HS-5 (cell line): ENCODE measurements around the gene NRP1.

ENCODE experiments used
- DNase-seq: peaks from one replicate; pipeline ENCODE4 v3.0.0-alpha.2; 2012; ENCODE audit warnings: low read depth

NRP1 gene

GRCh38 chr10:33349268-33349667 is 14.8 kb upstream of the NRP1 start:
- no peak for DNase-seq

- DNase-seq: no peak
Observed at GRCh38 chr10:33347211-33347610, 12.7 kb upstream of the NRP1 start.

GRCh38 chr10:33345236-33345635 is 10.8 kb upstream of the NRP1 start:
- DNase-seq: no peak

- DNase-seq: no peak
Observed at GRCh38 chr10:33344676-33345075, 10.2 kb upstream of the NRP1 start.

GRCh38 chr10:33341637-33342036 is 7.2 kb upstream of the NRP1 start:
- no peak for DNase-seq

- no peak for DNase-seq
Observed at GRCh38 chr10:33337326-33337957, 3.0 kb upstream of the NRP1 start.

- DNase-seq: no peak
Observed at GRCh38 chr10:33336582-33337325, 2.3 kb upstream of the NRP1 start.

GRCh38 chr10:33335801-33336581 is 1.5 kb upstream of the NRP1 start:
- no peak for DNase-seq

- no peak for DNase-seq
Observed at GRCh38 chr10:33335551-33335800, 1.0 kb upstream of the NRP1 start.

- no peak for DNase-seq
Observed at GRCh38 chr10:33334805-33335550, 511 bp upstream of the NRP1 start.

GRCh38 chr10:33333260-33334101 is 986 bp downstream of the NRP1 start:
- no peak for DNase-seq

- DNase-seq: no peak
Observed at GRCh38 chr10:33332183-33333065, 2.0 kb downstream of the NRP1 start.

- DNase-seq: no peak
Observed at GRCh38 chr10:33331379-33331694, 3.1 kb downstream of the NRP1 start.

GRCh38 chr10:33330543-33331378 is 3.7 kb downstream of the NRP1 start:
- DNase-seq: no peak

GRCh38 chr10:33329178-33329577 is 5.3 kb downstream of the NRP1 start:
- no peak for DNase-seq

- no peak for DNase-seq
Observed at GRCh38 chr10:33328253-33328652, 6.2 kb downstream of the NRP1 start.

GRCh38 chr10:33327751-33328150 is 6.7 kb downstream of the NRP1 start:
- no peak for DNase-seq

GRCh38 chr10:33326933-33327332 is 7.5 kb downstream of the NRP1 start:
- no peak for DNase-seq

- DNase-seq: no peak
Observed at GRCh38 chr10:33325929-33326328, 8.5 kb downstream of the NRP1 start.

GRCh38 chr10:33323721-33324120 is 10.7 kb downstream of the NRP1 start:
- no peak for DNase-seq
